Sciatic nerve (tissue), 2 donors: ENCODE measurements around the gene SPATA31E1. TPM values are rescaled to one million over a fixed set of nuclear protein-coding genes. Genes with fewer than 3 reads are reported as not detected.
"Not testable (repeated sequence)": the region's sequence is repeated elsewhere in the genome, so short reads cannot be mapped to it uniquely, and the experiment has no call there.

ENCODE experiments used
- ATAC-seq: fragments of 200-7000 bp; cut with Tn5 transposase; one replicate; pipeline ENCODE4 v1.9.1; 2020; ENCODE audit warnings: mild to moderate bottlenecking, moderate library complexity
- DNase-seq: peaks from one replicate; pipeline ENCODE4 v3.0.0-alpha.2; 2020; ENCODE audit warnings: low spot score
- intact Hi-C: fragments of 100-400 bp; cut with DNase I; formaldehyde crosslinking; loops from one replicate; pipeline ENCODE4 v1.14.2; 2022
- total RNA-seq: library from RNA; stranded (reverse); fragmentation: NEBNext Ultra II Directional; extraction: Animal tissue kit (Norgen Biotek cat#: 25700); gene quantifications from one replicate; pipeline ENCODE4 v1.2.1, GENCODE V29; 2021
- donor health status: DM: no; HTN: no; CAD: no.
- donor health status: DM: no; HTN: no; CAD: no.

SPATA31E1 gene
- total RNA-seq, 1 donor from 2014 or later = not detected

GRCh38 chr9:87909310-87910041 lies 26.8 kb downstream of the SPATA31E1 start:
- no peak for DNase-seq
- no peak for ATAC-seq
- intact Hi-C loops = no loop called here

DNA sequence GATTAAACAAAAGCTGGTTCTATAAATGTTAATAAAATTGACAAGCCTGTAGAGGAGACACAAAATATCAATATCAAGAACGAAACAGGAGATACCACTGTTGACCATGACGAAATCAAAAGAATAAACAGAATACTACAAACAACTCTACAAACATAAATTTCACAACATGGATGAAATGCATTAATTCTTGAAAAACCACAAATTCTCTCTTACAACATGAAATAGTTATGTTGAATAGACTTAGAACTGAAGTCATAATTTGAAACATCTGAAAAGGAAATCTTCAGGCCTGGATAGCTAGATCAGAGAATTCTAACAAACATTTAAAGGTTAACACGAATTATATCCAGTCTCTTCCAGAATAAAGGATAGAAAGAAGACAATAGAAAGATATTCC lies 28.1 kb downstream of the SPATA31E1 start:
- DNase-seq = no peak
- no peak for ATAC-seq
- intact Hi-C loops = no loop called here

- ATAC-seq, DNase-seq, intact Hi-C loops: not testable (repeated sequence)
These were observed 35.0 kb downstream of the SPATA31E1 start, which contains the start of gene SPATA31C1 for GRCh38 chr9:87917662-87918061. SPATA31C1 (plus strand) TSS chr9:87917962.

GRCh38 chr9:87919013-87919412 lies 36.3 kb downstream of the SPATA31E1 start:
- DNase-seq, intact Hi-C loops, ATAC-seq: not testable (repeated sequence)

DNA sequence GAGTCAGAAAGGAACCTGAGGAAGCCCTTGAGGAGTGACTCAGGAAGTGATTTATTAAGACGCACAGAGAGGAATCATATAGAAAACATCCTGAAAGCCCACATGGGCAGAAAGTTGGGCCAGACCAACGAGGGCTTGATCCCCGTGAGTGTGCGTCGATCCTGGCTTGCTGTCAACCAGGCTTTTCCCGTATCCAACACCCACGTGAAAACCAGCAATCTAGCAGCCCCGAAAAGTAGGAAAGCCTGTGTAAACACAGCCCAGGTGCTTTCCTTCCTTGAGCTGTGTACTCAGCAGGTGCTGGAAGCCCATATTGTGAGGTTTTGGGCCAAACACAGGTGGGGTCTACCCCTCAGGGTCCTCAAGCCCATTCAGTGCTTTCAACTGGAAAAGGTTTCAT lies 38.9 kb downstream of the SPATA31E1 start:
- DNase-seq, intact Hi-C loops, ATAC-seq: not testable (repeated sequence)

- intact Hi-C loops, ATAC-seq: not testable (repeated sequence)
These were observed 40.3 kb downstream of the SPATA31E1 start for GRCh38 chr9:87923012-87923411.

DNA sequence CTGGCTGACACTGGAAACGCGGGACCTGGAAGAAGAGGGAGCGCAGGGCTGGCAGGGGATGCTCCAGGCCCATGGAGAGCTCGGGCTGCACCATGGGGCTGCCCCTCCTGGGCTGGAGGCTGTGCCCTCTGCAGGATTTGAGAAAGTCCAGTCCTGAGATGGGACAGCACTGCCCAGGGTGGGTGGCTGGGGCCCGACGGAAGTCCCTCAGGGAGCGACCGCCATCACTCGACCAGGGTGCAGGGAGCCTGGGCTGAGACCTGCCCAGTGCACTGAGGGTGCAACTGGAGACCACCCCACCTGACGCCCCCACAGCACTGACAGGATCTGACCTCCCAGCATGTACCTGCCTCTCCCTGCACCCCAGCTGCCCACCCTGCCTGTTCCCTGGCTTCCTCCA lies 42.2 kb downstream of the SPATA31E1 start:
- DNase-seq, ATAC-seq, intact Hi-C loops: not testable (repeated sequence)

More at GRCh38 chr9:87923012-87923411, 40.3 kb downstream of the SPATA31E1 start:
- DNase-seq = not testable (repeated sequence)

GRCh38 chr9:87929152-87929551 lies 46.5 kb downstream of the SPATA31E1 start:
- DNase-seq, ATAC-seq, intact Hi-C loops: not testable (repeated sequence)

- ATAC-seq, intact Hi-C loops, DNase-seq: not testable (repeated sequence)
These were observed 51.8 kb downstream of the SPATA31E1 start for GRCh38 chr9:87934444-87934843.

DNA sequence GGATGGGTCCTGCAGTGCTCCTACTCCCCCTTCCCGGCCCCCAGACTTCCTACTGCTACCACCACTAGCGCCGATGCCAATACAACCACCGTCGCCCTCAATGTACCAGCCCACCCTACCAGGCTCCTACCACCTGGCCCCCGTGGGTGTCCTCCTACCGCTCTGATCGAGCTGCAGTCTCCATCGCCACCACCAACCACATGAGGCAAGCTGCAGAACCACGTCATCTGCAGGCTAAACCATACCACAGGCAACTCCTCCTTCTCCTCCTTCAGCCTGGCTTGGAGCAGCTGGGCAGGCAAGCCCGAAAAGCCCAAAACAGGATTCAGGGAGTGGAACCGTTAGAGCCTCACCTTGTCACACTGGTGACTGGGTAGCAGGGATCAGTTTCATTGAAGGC lies 54.7 kb downstream of the SPATA31E1 start:
- ATAC-seq, intact Hi-C loops, DNase-seq: not testable (repeated sequence)

- ATAC-seq, intact Hi-C loops, DNase-seq: not testable (repeated sequence)
These were observed 55.2 kb downstream of the SPATA31E1 start for GRCh38 chr9:87937918-87938317.

DNA sequence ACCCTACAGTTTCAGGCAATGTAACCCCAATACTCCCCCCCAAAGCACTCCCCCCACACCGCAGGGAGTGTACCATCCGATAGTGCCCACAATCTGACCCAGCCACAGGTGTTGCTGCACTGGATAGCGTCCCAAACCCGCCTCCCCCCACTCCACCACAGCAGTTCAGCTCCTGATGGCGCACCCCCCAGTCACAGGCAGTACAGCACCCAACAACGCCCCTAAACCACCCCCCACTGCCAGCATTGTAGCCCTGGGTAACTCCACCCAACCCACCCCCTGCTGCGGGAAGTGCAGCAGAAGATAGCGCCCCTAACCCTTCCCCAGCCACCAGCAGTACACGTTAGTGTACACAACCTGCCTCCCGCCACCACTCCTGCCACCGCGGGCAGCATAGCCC lies 55.7 kb downstream of the SPATA31E1 start:
- intact Hi-C loops, ATAC-seq, DNase-seq: not testable (repeated sequence)

Other genes starting within 250 kb of the SPATA31E1 start
- 162 TPM for gene CTSL, start 156.8 kb upstream of the SPATA31E1 start, total RNA-seq
- gene SPATA31C1, start 35.1 kb downstream of the SPATA31E1 start, total RNA-seq = not detected
- gene CDK20, start 91.7 kb downstream of the SPATA31E1 start, total RNA-seq = 9.0 TPM